IMR-90 (cell line): Measurements from ENCODE around the gene TBC1D1. TPM values are rescaled to one million over a fixed set of nuclear protein-coding genes. Genes with fewer than 3 reads are reported as not detected.
A peak's percentile ranks its signal among the peaks of the same experiment; 100 is the strongest.

Experiments used
- ATAC-seq: fragments of 200-7000 bp; cut with Tn5 transposase; 2 replicates; pipeline ENCODE4 v1.9.1; 2020; ENCODE audit warnings: low read depth, mild to moderate bottlenecking, moderate library complexity
- BruUV-seq: library from RNA; stranded (reverse); fragments of 400-500 nt; replicated peaks from 2 replicates; lab custom pipeline; 2021; lab: Mats Ljungman, UMichigan
- CTCF ChIA-PET: fragments of 300-600 bp; formaldehyde crosslinking; extraction: SDS; loops from one replicate; lab custom pipeline; 2021; ENCODE audit warnings: antibody characterized with exemption; lab: Yijun Ruan, JAX
- POLR2A ChIA-PET: fragments of 300-600 bp; sonication (Branson Sonifier 250); formaldehyde crosslinking; loops from one replicate; lab custom pipeline; 2022; ENCODE audit warnings: antibody characterized with exemption; ENCODE audit not compliant: unreplicated experiment; lab: Charles Lee
- DNase-seq: peaks from one replicate; pipeline ENCODE4 v3.0.0; 2013
- H2AFZ ChIP-seq: replicated peaks from 2 replicates; pipeline ENCODE3; 2013; ENCODE audit warnings: low read length, mild to moderate bottlenecking; ENCODE audit not compliant: poor library complexity
- H2AK5ac ChIP-seq: 2 replicates; pipeline ENCODE4 v1.6.1; 2013; ENCODE audit warnings: low read depth, low read length, inconsistent platforms
- H2AK9ac ChIP-seq: replicated peaks from 2 replicates; pipeline ENCODE3; 2013; ENCODE audit warnings: mild to moderate bottlenecking, low read depth, low read length, moderate library complexity; ENCODE audit not compliant: poor library complexity
- H2BK120ac ChIP-seq: 2 replicates; pipeline ENCODE4 v1.6.1; 2013; ENCODE audit warnings: low read depth, low read length, inconsistent platforms
- H2BK15ac ChIP-seq: 3 replicates; pipeline ENCODE4 v1.6.1; 2013; ENCODE audit warnings: low read depth, low read length, inconsistent platforms
- H2BK20ac ChIP-seq: 2 replicates; pipeline ENCODE4 v1.6.1; 2013; ENCODE audit warnings: low read depth, mild to moderate bottlenecking, inconsistent platforms, low read length, moderate library complexity
- H2BK5ac ChIP-seq: 2 replicates; pipeline ENCODE4 v1.6.1; 2013; ENCODE audit warnings: mild to moderate bottlenecking, low read depth, low read length, inconsistent platforms; ENCODE audit not compliant: poor library complexity, severe bottlenecking
- H3K14ac ChIP-seq: replicated peaks from 2 replicates; pipeline ENCODE4 v1.6.1; 2013; ENCODE audit warnings: low read depth, low read length, inconsistent platforms
- H3K18ac ChIP-seq: 2 replicates; pipeline ENCODE4 v1.6.1; 2013; ENCODE audit warnings: low read depth, low read length, control low read depth
- H3K23ac ChIP-seq: 2 replicates; pipeline ENCODE4 v1.6.1; 2013; ENCODE audit warnings: low read depth, low read length, inconsistent platforms
- H3K27ac ChIP-seq: 2 replicates; pipeline ENCODE4 v1.5.1; 2013; ENCODE audit warnings: mild to moderate bottlenecking, control low read depth, low read length; ENCODE audit not compliant: insufficient read depth
- H3K27me3 ChIP-seq: 2 replicates; pipeline ENCODE4 v1.6.1; 2013; ENCODE audit warnings: low read length; ENCODE audit not compliant: control insufficient read depth, insufficient read depth
- H3K36me3 ChIP-seq: 2 replicates; pipeline ENCODE4 v1.6.1; 2013; ENCODE audit warnings: low read length, mixed read lengths; ENCODE audit not compliant: control insufficient read depth, insufficient read depth
- H3K4ac ChIP-seq: 2 replicates; pipeline ENCODE4 v1.6.1; 2013; ENCODE audit warnings: low read depth, low read length, inconsistent platforms
- H3K4me1 ChIP-seq: 2 replicates; pipeline ENCODE4 v1.6.1; 2013; ENCODE audit warnings: low read length, mixed read lengths; ENCODE audit not compliant: control insufficient read depth, insufficient read depth
- H3K4me2 ChIP-seq: 2 replicates; pipeline ENCODE4 v1.6.1; 2013; ENCODE audit warnings: low read depth, mild to moderate bottlenecking, control low read depth, low read length, moderate library complexity
- H3K4me3 ChIP-seq: 2 replicates; pipeline ENCODE4 v1.5.1; 2013; ENCODE audit warnings: low read depth, mild to moderate bottlenecking, control low read depth, low read length, moderate library complexity; ENCODE audit not compliant: insufficient read depth
- H3K56ac ChIP-seq: 2 replicates; pipeline ENCODE4 v1.6.1; 2013; ENCODE audit warnings: low read length, inconsistent platforms; ENCODE audit not compliant: insufficient read depth; ENCODE audit errors: extremely low read depth
- H3K79me1 ChIP-seq, 2 experiments: 2 replicates each; pipeline ENCODE4 v1.6.1; 2013; ENCODE audit warnings: low read length in 2 of 2, inconsistent platforms in 1 of 2, low read depth in 1 of 2
- H3K9ac ChIP-seq: 2 replicates; pipeline ENCODE4 v1.6.1; 2013; ENCODE audit warnings: low read depth, low read length, control low read depth
- H3K9me1 ChIP-seq: 2 replicates; pipeline ENCODE4 v1.6.1; 2013; ENCODE audit warnings: low read length, inconsistent platforms; ENCODE audit not compliant: insufficient read depth
- H3K9me3 ChIP-seq: 2 replicates; pipeline ENCODE4 v1.6.1; 2013; ENCODE audit warnings: low read length; ENCODE audit not compliant: control insufficient read depth, insufficient read depth
- H4K20me1 ChIP-seq: 2 replicates; pipeline ENCODE4 v1.6.1; 2013; ENCODE audit warnings: low read length, inconsistent platforms; ENCODE audit not compliant: insufficient read depth
- H4K5ac ChIP-seq: 2 replicates; pipeline ENCODE4 v1.6.1; 2013; ENCODE audit warnings: mild to moderate bottlenecking, low read depth, low read length, control low read depth
- H4K8ac ChIP-seq, 2 experiments: 2 replicates each; pipeline ENCODE4 v1.6.1; 2013; ENCODE audit warnings: low read depth in 2 of 2, low read length in 2 of 2, control low read depth in 1 of 2, inconsistent platforms in 1 of 2
- H4K91ac ChIP-seq: 2 replicates; pipeline ENCODE4 v1.6.1; 2013; ENCODE audit warnings: low read depth, low read length, inconsistent platforms; ENCODE audit not compliant: insufficient read depth
- BHLHE40 ChIP-seq: fragments of 150-350 bp; IDR thresholded peaks from 2 replicates; pipeline ENCODE4 v1.6.1; 2016; ENCODE audit warnings: mild to moderate bottlenecking, low read depth, low read length
- CEBPB ChIP-seq: IDR thresholded peaks from 2 replicates; pipeline ENCODE4 v1.6.1; 2012; ENCODE audit warnings: low read depth, low read length, improper control_type of control experiment
- CHD1 ChIP-seq: IDR thresholded peaks from 2 replicates; pipeline ENCODE4 v1.6.1; 2012; ENCODE audit warnings: low read depth, low read length, improper control_type of control experiment
- CTCF ChIP-seq: conservative IDR thresholded peaks from 2 replicates; pipeline ENCODE4 v1.5.1; 2012; ENCODE audit warnings: mild to moderate bottlenecking, low read depth, low read length, improper control_type of control experiment
- ELK1 ChIP-seq: fragments of 150-350 bp; IDR thresholded peaks from 2 replicates; pipeline ENCODE4 v1.6.1; 2016; ENCODE audit warnings: low read depth, mild to moderate bottlenecking, low read length, moderate library complexity, borderline replicate concordance
- FOS ChIP-seq: fragments of 150-350 bp; IDR thresholded peaks from 2 replicates; pipeline ENCODE4 v1.6.1; 2016; ENCODE audit warnings: low read depth, low read length
- MAFK ChIP-seq: IDR thresholded peaks from 2 replicates; pipeline ENCODE4 v1.6.1; 2012; ENCODE audit warnings: low read depth, low read length, improper control_type of control experiment
- MAZ ChIP-seq: IDR thresholded peaks from 2 replicates; pipeline ENCODE4 v1.6.1; 2012; ENCODE audit warnings: low read depth, mild to moderate bottlenecking, low read length, improper control_type of control experiment, moderate library complexity, borderline replicate concordance
- MXI1 ChIP-seq: IDR thresholded peaks from 2 replicates; pipeline ENCODE4 v1.6.1; 2012; ENCODE audit warnings: low read depth, mild to moderate bottlenecking, low read length, moderate library complexity, borderline replicate concordance
- NFE2L2 ChIP-seq: fragments of 150-350 bp; IDR thresholded peaks from 2 replicates; pipeline ENCODE4 v1.6.1; 2016; ENCODE audit warnings: low read depth, mild to moderate bottlenecking, low read length
- POLR2A ChIP-seq: IDR thresholded peaks from 2 replicates; pipeline ENCODE4 v1.6.1; 2012; ENCODE audit warnings: mild to moderate bottlenecking, low read depth, low read length
- RFX5 ChIP-seq: IDR thresholded peaks from 2 replicates; pipeline ENCODE4 v1.8.0; 2012; ENCODE audit warnings: low read depth, mild to moderate bottlenecking, low read length, moderate library complexity
- SMC3 ChIP-seq: fragments of 150-350 bp; IDR thresholded peaks from 2 replicates; pipeline ENCODE4 v1.6.1; 2016; ENCODE audit warnings: low read depth, mild to moderate bottlenecking, antibody characterized with exemption, low read length, moderate library complexity
- USF2 ChIP-seq: fragments of 150-350 bp; IDR thresholded peaks from 2 replicates; pipeline ENCODE4 v1.6.1; 2017; ENCODE audit warnings: mild to moderate bottlenecking, antibody characterized with exemption, low read length, low read depth
- WGBS, 2 experiments: methylation state at CpG; one replicate each; pipeline versions ENCODE4 v1.1.5 to v1.1.7; 2013; ENCODE audit warnings: missing lambda C conversion rate in 2 of 2; ENCODE audit not compliant: insufficient read length in 1 of 2; ENCODE audit errors: extremely low coverage in 2 of 2; 5-methylcytosine and 5-hydroxymethylcytosine counted together
- dilution Hi-C: fragments of 300-500 bp; cut with HindIII; formaldehyde crosslinking; loops from one replicate; pipeline ENCODE4 v1.14.3; 2018; ENCODE audit warnings: low sequenced_read_pairs; ENCODE audit not compliant: unreplicated experiment
- in situ Hi-C: fragments of 300-500 bp; cut with MboI; formaldehyde crosslinking; loops from 3 replicates; pipeline ENCODE4 v1.14.3; 2019; ENCODE audit warnings: low sequenced_read_pairs, inconsistent platforms, mixed read lengths
- intact Hi-C: fragments of 100-400 bp; cut with micrococcal nuclease; formaldehyde crosslinking; loops from 2 replicates; pipeline ENCODE4 v1.10.0; 2022
- polyA plus RNA-seq, 3 experiments: library from polyadenylated mRNA; depleted of rRNA; stranded (reverse); fragments of >200 nt; gene quantifications; 2 replicates each; pipeline ENCODE4 v1.2.3, GENCODE V29; 2012; ENCODE audit warnings: low replicate concordance in 1 of 3
- total RNA-seq: library from RNA; depleted of rRNA; stranded (reverse); fragments of >200 nt; gene quantifications from 2 replicates; pipeline ENCODE4 v1.2.3, GENCODE V29; 2012

TBC1D1 gene
- total and polyA plus RNA-seq, 2 of the 4 experiments (the other 2 are of a cell fraction), result 42.4 to 104 TPM

GRCh38 chr4:38132107-38132673, 241.3 kb downstream of the TBC1D1 start:
- 0 out of 4 replicates have a peak, but pooled peaks cover 0 to 8% of the 10 kb centered on the region in 2 experiments for H3K79me1 ChIP-seq
- intact Hi-C loops, result loop anchor here (5.0 kb wide), 1 partner anchor 50 kb away; no protein-coding TSS in a partner anchor
- H2BK5ac ChIP-seq, result peak overlapping the region; percentile 59
- H4K91ac ChIP-seq, result peak overlapping the region; percentile 57
- POLR2A ChIA-PET, result no interaction called here
- peak overlapping the region; percentile 65 for H3K4ac ChIP-seq
- no peaks in the 10 kb centered on the region for H3K9me3 ChIP-seq
- dilution Hi-C loops, result no loop called here
- no peaks in the 10 kb centered on the region for H3K27me3 ChIP-seq
- peaks cover 15% of the 10 kb centered on the region for H3K9me1 ChIP-seq
- no peak overlapping the region for H2AK5ac ChIP-seq
- peak overlapping the region; percentile 44; the same call in 1 of the 2 replicates for H3K56ac ChIP-seq
- no peak overlapping the region for H3K9ac ChIP-seq
- ATAC-seq (peak; percentile 75), DNase-seq (peak; percentile 99)
- H2AK9ac ChIP-seq, result peak overlapping the region; percentile 59
- peak overlapping the region; percentile 18 for H3K4me2 ChIP-seq
- peak overlapping the region; percentile 73 for H2BK120ac ChIP-seq
- H3K36me3 ChIP-seq, result peaks cover 1% of the 10 kb centered on the region; the same call in 1 of the 2 replicates
- no peak overlapping the region for H3K18ac ChIP-seq
- H3K4me1 ChIP-seq, result peaks cover 17% of the 10 kb centered on the region
- 10% methylated on average over 2 of the region's 8 CpGs; no CpG with 5 or more reads in 1 of the 2 experiments for WGBS, 2 experiments
- no TSS peak for BruUV-seq
- peak overlapping the region; percentile 65 for H2AFZ ChIP-seq
- peak overlapping the region; percentile 63; the same call in 2 of the 3 replicates for H2BK15ac ChIP-seq
- H3K27ac ChIP-seq, result peak overlapping the region; percentile 33; the same call in 1 of the 2 replicates
- H4K5ac ChIP-seq, result no peak overlapping the region
- H4K8ac ChIP-seq, result peak overlapping the region in 1 of 2 experiments; percentile 49; a peak in 2 of 4 replicates
- H3K14ac ChIP-seq, result peak overlapping the region; percentile 67
- peak overlapping the region; percentile 4; the same call in 1 of the 2 replicates for H3K4me3 ChIP-seq
- peak overlapping the region; percentile 39; the same call in 1 of the 2 replicates for H3K23ac ChIP-seq
- peak overlapping the region; percentile 7; the same call in 1 of the 2 replicates for H2BK20ac ChIP-seq
- in situ Hi-C loops, result no loop called here
- CTCF ChIA-PET, result interaction anchor here (0.6 to 0.9 kb wide), 2 partner anchors 21 to 53 kb away, joined by 4 to 6 read pairs; no protein-coding TSS in a partner anchor
- H4K20me1 ChIP-seq, result no peaks in the 10 kb centered on the region
- TF ChIP-seq ELK1 (no peak), RFX5 (no peak), FOS (peak; percentile 81), CTCF (no peak), NFE2L2 (peak; percentile 10; the same call in 1 of the 2 replicates), MXI1 (no peak), CEBPB (peak; percentile 64), CHD1 (no peak), MAFK (no peak), SMC3 (peak; percentile 34; the same call in 1 of the 2 replicates), POLR2A (peak; percentile 64), USF2 (0 out of 2 replicates have a peak, but pooled peaks have one; percentile 44), MAZ (peak; percentile 21; the same call in 1 of the 2 replicates), BHLHE40 (peak; percentile 97)
